CD14-positive monocyte (primary cell): ENCODE data around the gene C16orf96. TPM values are rescaled to one million over a fixed set of nuclear protein-coding genes. Genes with fewer than 3 reads are reported as not detected.
A peak's percentile ranks its signal among the peaks of the same experiment; 100 is the strongest.

Source experiments
- DNase-seq, 3 donors: peaks; one replicate each; pipeline ENCODE4 v3.0.0-alpha.2; 2011 to 2022
- H2AFZ ChIP-seq: 2 replicates; pipeline ENCODE4 v1.6.0; 2012; ENCODE audit warnings: mild to moderate bottlenecking, low read depth, low read length, inconsistent platforms; ENCODE audit not compliant: insufficient read depth, poor library complexity, severe bottlenecking
- H3K27ac ChIP-seq, 2 donors: 1 replicate in 1 of 2; 2 replicates in 1 of 2; pipeline ENCODE4 v1.5.1; 2012 to 2013; ENCODE audit warnings: low read length in 2 of 2, control low read depth in 1 of 2, inconsistent platforms in 1 of 2, low read depth in 1 of 2, mild to moderate bottlenecking in 1 of 2
- H3K27me3 ChIP-seq, 2 donors: one replicate each; pipeline versions ENCODE4 v1.6.0 to v1.6.1; 2011 to 2013; ENCODE audit warnings: low read length in 2 of 2; ENCODE audit not compliant: control insufficient read depth in 2 of 2, insufficient read depth in 2 of 2
- H3K36me3 ChIP-seq, 2 donors: replicated peaks in 1 of 2; 1 replicate in 1 of 2; 2 replicates in 1 of 2; pipeline versions ENCODE4 v1.5.1 to v1.6.1; 2012 to 2013; ENCODE audit warnings: low read length in 2 of 2, control low read depth in 1 of 2, inconsistent platforms in 1 of 2, mild to moderate bottlenecking in 1 of 2; ENCODE audit not compliant: insufficient read depth in 2 of 2, control insufficient read depth in 1 of 2
- H3K4me1 ChIP-seq, 2 donors: 1 replicate in 1 of 2; 2 replicates in 1 of 2; pipeline versions ENCODE4 v1.5.1 to v1.6.1; 2012 to 2013; ENCODE audit warnings: low read length in 2 of 2, control low read depth in 1 of 2, inconsistent platforms in 1 of 2, mild to moderate bottlenecking in 1 of 2, moderate library complexity in 1 of 2; ENCODE audit not compliant: insufficient read depth in 2 of 2, control insufficient read depth in 1 of 2
- H3K4me2 ChIP-seq: replicated peaks from 2 replicates; pipeline ENCODE3; 2012; ENCODE audit warnings: low read length, moderate library complexity, mild to moderate bottlenecking; ENCODE audit not compliant: poor library complexity, severe bottlenecking; ENCODE audit errors: extremely low read depth
- H3K4me3 ChIP-seq, 3 experiments: fragments of 200-600 bp in 1 of 3; sonication (generic) in 1 of 3; replicated peaks in 1 of 3; 1 replicate in 2 of 3; 2 replicates in 1 of 3; pipeline ENCODE4 v1.5.1; 2011 to 2013; ENCODE audit warnings: low read length in 3 of 3, mild to moderate bottlenecking in 3 of 3, control low read depth in 2 of 3, low read depth in 2 of 3, inconsistent platforms in 1 of 3, moderate library complexity in 1 of 3
- H3K79me2 ChIP-seq: 2 replicates; pipeline ENCODE4 v1.6.0; 2012; ENCODE audit warnings: mild to moderate bottlenecking, control low read depth, inconsistent platforms, low read length, moderate library complexity; ENCODE audit not compliant: insufficient read depth
- H3K9ac ChIP-seq: 2 replicates; pipeline ENCODE4 v1.6.0; 2017; ENCODE audit warnings: low read length, mild to moderate bottlenecking; ENCODE audit not compliant: insufficient read depth, poor library complexity, severe bottlenecking
- H3K9me3 ChIP-seq, 2 donors: replicated peaks in 1 of 2; 1 replicate in 1 of 2; 2 replicates in 1 of 2; pipeline versions ENCODE4 v1.5.1 to v1.6.1; 2012 to 2013; ENCODE audit warnings: low read length in 2 of 2, control low read depth in 1 of 2; ENCODE audit not compliant: control insufficient read depth in 1 of 2, insufficient read depth in 1 of 2
- H4K20me1 ChIP-seq: 2 replicates; pipeline ENCODE4 v1.6.0; 2012; ENCODE audit warnings: mild to moderate bottlenecking, low read length, control low read depth, moderate library complexity; ENCODE audit not compliant: insufficient read depth
- H3K27ac Mint-ChIP-seq, 7 donors: one replicate each; pipeline ENCODE4 v1.8.0; 2020; ENCODE audit warnings: mild to moderate bottlenecking in 7 of 7, mixed read lengths in 7 of 7, moderate library complexity in 6 of 7, inconsistent platforms in 2 of 7
- H3K27me3 Mint-ChIP-seq, 3 donors: one replicate each; pipeline ENCODE4 v1.8.0; 2021 to 2022; ENCODE audit warnings: low read depth in 3 of 3, mild to moderate bottlenecking in 3 of 3, mixed read lengths in 3 of 3, moderate library complexity in 3 of 3, inconsistent platforms in 1 of 3
- H3K36me3 Mint-ChIP-seq, 2 donors: one replicate each; pipeline ENCODE4 v1.8.0; 2020; ENCODE audit warnings: mixed read lengths in 2 of 2, inconsistent platforms in 1 of 2, mild to moderate bottlenecking in 1 of 2
- H3K4me1 Mint-ChIP-seq: one replicate; pipeline ENCODE4 v1.8.0; 2020; ENCODE audit warnings: mild to moderate bottlenecking, mixed read lengths
- H3K4me3 Mint-ChIP-seq, 2 donors: one replicate each; pipeline ENCODE4 v1.8.0; 2020; ENCODE audit warnings: mild to moderate bottlenecking in 2 of 2, mixed read lengths in 2 of 2, moderate library complexity in 1 of 2
- H3K9me3 Mint-ChIP-seq, 7 donors: one replicate each; pipeline ENCODE4 v1.8.0; 2020 to 2022; ENCODE audit warnings: mixed read lengths in 7 of 7, mild to moderate bottlenecking in 6 of 7, moderate library complexity in 6 of 7, inconsistent platforms in 2 of 7
- WGBS: methylation state at CpG from one replicate; pipeline ENCODE4 v1.1.5; 2013; ENCODE audit warnings: missing lambda C conversion rate; ENCODE audit not compliant: insufficient coverage; 5-methylcytosine and 5-hydroxymethylcytosine counted together
- intact Hi-C, 2 donors: fragments of 100-400 bp; cut with micrococcal nuclease; formaldehyde crosslinking; loops; one replicate each; pipeline versions ENCODE4 v1.15.0 to v1.15.1; 2023
- polyA plus RNA-seq, 3 donors: library from polyadenylated mRNA; depleted of rRNA in 1 of 3; unstranded in 2 of 3; stranded (reverse) in 1 of 3; fragments of 300-500 nt in 2 of 3; fragments of >200 nt in 1 of 3; fragmentation: Illumina TruSeq in 2 of 3; gene quantifications; 1 replicate in 2 of 3; 2 replicates in 1 of 3; pipeline ENCODE4 v1.2.3, GENCODE V29; 2012 to 2021
- TF ChIP-seq, protein P1 (sequence below): fragments of 200-600 bp; IDR thresholded peaks from one replicate; pipeline ENCODE4 v1.8.0; 2022; ENCODE audit warnings: antibody characterized with exemption, mild to moderate bottlenecking

Gene C16orf96
- polyA plus RNA-seq, 3 donors = 0.13 TPM; not detected in 2

DNA sequence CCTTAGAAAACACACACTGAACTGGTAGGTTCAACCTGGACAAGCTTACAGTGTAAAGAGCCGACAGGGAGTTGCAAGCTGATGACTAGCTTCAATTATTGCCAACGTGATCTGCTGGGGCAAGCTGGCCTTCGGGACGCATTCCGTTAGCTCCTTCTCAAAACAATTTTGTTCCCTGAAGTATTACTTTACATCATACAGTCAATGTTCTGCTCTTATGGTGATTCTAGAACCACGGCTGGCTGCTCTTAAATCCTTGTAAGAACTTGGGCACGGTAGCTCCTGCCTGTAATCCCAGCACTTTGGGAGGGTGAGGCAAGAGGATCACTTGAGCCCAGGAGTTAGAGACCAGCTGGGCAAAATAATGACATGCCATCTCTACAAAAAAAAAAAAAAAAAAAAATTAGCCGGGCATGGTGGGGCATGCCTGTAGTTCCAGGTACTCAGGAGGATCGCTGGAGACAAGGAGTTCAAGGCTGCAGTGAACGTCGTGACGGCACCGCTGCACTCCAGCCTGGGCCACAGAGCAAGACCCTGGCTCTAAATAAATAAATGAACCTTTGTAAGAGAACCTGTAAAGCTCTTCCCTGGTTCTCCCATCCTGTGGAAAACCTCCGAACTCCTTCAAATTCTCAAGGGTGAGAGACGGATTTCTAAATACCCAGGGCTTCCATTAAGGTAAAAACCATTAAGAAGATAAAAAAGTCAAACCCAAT lies 19.6 kb upstream of the C16orf96 start:
- peaks cover 36% of the 10 kb centered on the region in 2 donors for H3K36me3 Mint-ChIP-seq
- H3K4me1 ChIP-seq = peaks cover 12 to 19% of the 10 kb centered on the region in 2 donors
- peaks cover 0 to 4% of the 10 kb centered on the region in 2 donors for H3K27me3 ChIP-seq
- no peak overlapping the region for H3K27ac ChIP-seq
- DNase-seq = no peak
- no peak overlapping the region for H3K9ac ChIP-seq
- no peak overlapping the region for H2AFZ ChIP-seq
- intact Hi-C loops = no loop called here
- H3K4me3 ChIP-seq = no peak overlapping the region
- no peak overlapping the region for H3K4me2 ChIP-seq
- peaks cover 9 to 11% (median 10%) of the 10 kb centered on the region in 3 donors for H3K27me3 Mint-ChIP-seq
- TF ChIP-seq, protein P1, sequence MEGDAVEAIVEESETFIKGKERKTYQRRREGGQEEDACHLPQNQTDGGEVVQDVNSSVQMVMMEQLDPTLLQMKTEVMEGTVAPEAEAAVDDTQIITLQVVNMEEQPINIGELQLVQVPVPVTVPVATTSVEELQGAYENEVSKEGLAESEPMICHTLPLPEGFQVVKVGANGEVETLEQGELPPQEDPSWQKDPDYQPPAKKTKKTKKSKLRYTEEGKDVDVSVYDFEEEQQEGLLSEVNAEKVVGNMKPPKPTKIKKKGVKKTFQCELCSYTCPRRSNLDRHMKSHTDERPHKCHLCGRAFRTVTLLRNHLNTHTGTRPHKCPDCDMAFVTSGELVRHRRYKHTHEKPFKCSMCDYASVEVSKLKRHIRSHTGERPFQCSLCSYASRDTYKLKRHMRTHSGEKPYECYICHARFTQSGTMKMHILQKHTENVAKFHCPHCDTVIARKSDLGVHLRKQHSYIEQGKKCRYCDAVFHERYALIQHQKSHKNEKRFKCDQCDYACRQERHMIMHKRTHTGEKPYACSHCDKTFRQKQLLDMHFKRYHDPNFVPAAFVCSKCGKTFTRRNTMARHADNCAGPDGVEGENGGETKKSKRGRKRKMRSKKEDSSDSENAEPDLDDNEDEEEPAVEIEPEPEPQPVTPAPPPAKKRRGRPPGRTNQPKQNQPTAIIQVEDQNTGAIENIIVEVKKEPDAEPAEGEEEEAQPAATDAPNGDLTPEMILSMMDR = no peak
- H3K27ac Mint-ChIP-seq = no peak overlapping the region
- peaks cover 25% of the 10 kb centered on the region for H3K4me1 Mint-ChIP-seq
- H4K20me1 ChIP-seq = peaks cover 14% of the 10 kb centered on the region
- H3K9me3 Mint-ChIP-seq = peaks cover 6 to 26% (median 20%) of the 10 kb centered on the region in 7 donors
- WGBS = 91% methylated on average over 10 of the region's 15 CpGs
- H3K79me2 ChIP-seq = peaks cover 38% of the 10 kb centered on the region
- H3K36me3 ChIP-seq = peaks cover 7 to 11% of the 10 kb centered on the region in 2 donors
- H3K4me3 Mint-ChIP-seq = peak overlapping the region in 1 of 2 donors; percentile 86
- peaks cover 9 to 15% of the 10 kb centered on the region in 2 donors for H3K9me3 ChIP-seq

- Histone ChIP-seq H3K36me3 (peaks cover 0 to under 1% of the 10 kb centered on the region in 2 donors), H3K9me3 (peaks cover 9 to 15% of the 10 kb centered on the region in 2 donors), H3K79me2 (peaks cover 32% of the 10 kb centered on the region), H3K4me1 (peaks cover 12 to 19% of the 10 kb centered on the region in 2 donors), H2AFZ (peak overlapping the region; percentile 81), H3K27ac (peak overlapping the region in 1 of 2 donors; percentile 87), H3K4me3 (peak overlapping the region; percentile 52 to 83 (median 57)), H4K20me1 (peaks cover 9% of the 10 kb centered on the region), H3K27me3 (peaks cover 0 to 4% of the 10 kb centered on the region in 2 donors), H3K9ac (peak overlapping the region; percentile 83), H3K4me2 (peak overlapping the region; percentile 90)
- peak overlapping the region in 3 of 7 donors; percentile 54 to 75 (median 54) for H3K27ac Mint-ChIP-seq
- TF ChIP-seq, protein P1 = no peak
- peak overlapping the region; percentile 72 to 86 for H3K4me3 Mint-ChIP-seq
- peaks cover 25 to 26% of the 10 kb centered on the region in 2 donors for H3K36me3 Mint-ChIP-seq
- H3K4me1 Mint-ChIP-seq = peaks cover 25% of the 10 kb centered on the region
- intact Hi-C loops = loop anchor here (2.0 kb wide), 2 partner anchors 61 to 77 kb away; partner anchors contain the start of genes HMOX2 (in 1 of the 2) and UBALD1 (in 1 of the 2)
- peak in 1 of 3 donors; percentile 17 for DNase-seq
- 14% methylated on average over 75 of the region's 75 CpGs for WGBS
- peaks cover 9 to 12% (median 10%) of the 10 kb centered on the region in 3 donors for H3K27me3 Mint-ChIP-seq
- H3K9me3 Mint-ChIP-seq = peaks cover 6 to 26% (median 20%) of the 10 kb centered on the region in 7 donors
These were observed 18.5 kb upstream of the C16orf96 start for GRCh38 chr16:4537376-4538343.
